LNCaP clone FGC (cell line): ENCODE results near the gene ANKRD18B.
A peak's percentile ranks its signal among the peaks of the same experiment; 100 is the strongest.
"Not testable (repeated sequence)": the region's sequence is repeated elsewhere in the genome, so short reads cannot be mapped to it uniquely, and the experiment has no call there.

ENCODE experiments used
- DNase-seq: peaks from one replicate; pipeline ENCODE4 v3.0.0-alpha.2; 2011; ENCODE audit warnings: low read depth
- H3K4me3 ChIP-seq: 2 replicates; pipeline ENCODE4 v1.5.1; 2011; ENCODE audit warnings: mild to moderate bottlenecking, low read depth, low read length, control low read depth
- CTCF ChIP-seq: IDR thresholded peaks from 2 replicates; pipeline ENCODE4 v1.5.1; 2012; ENCODE audit warnings: mild to moderate bottlenecking; ENCODE audit not compliant: control insufficient read depth, insufficient read depth; ENCODE audit errors: extremely low read depth

ANKRD18B gene

GRCh38 chr9:33506626-33507370 lies 17.3 kb upstream of the ANKRD18B start:
- TF ChIP-seq CTCF, result no peak
- H3K4me3 ChIP-seq, result no peak overlapping the region
- DNase-seq, result no peak

GRCh38 chr9:33510262-33511183 lies 13.5 kb upstream of the ANKRD18B start:
- no peak for DNase-seq
- no peak for TF ChIP-seq CTCF
- peak overlapping the region; percentile 56 for H3K4me3 ChIP-seq

GRCh38 chr9:33511184-33511517 lies 12.9 kb upstream of the ANKRD18B start:
- H3K4me3 ChIP-seq, result peak overlapping the region; percentile 56

GRCh38 chr9:33512535-33512934 lies 11.5 kb upstream of the ANKRD18B start:
- DNase-seq, H3K4me3 ChIP-seq: not testable (repeated sequence)

More at GRCh38 chr9:33511184-33511517, 12.9 kb upstream of the ANKRD18B start:
- not testable (repeated sequence) for DNase-seq

- not testable (repeated sequence) for DNase-seq, H3K4me3 ChIP-seq
These were observed 8.6 kb upstream of the ANKRD18B start for GRCh38 chr9:33515342-33515995.

- DNase-seq, H3K4me3 ChIP-seq: not testable (repeated sequence)
These were observed 7.7 kb upstream of the ANKRD18B start for GRCh38 chr9:33516397-33516796.

- peak; percentile 63 for TF ChIP-seq CTCF
- H3K4me3 ChIP-seq, result no peak overlapping the region
- no peak for DNase-seq
These were observed 6.7 kb upstream of the ANKRD18B start for GRCh38 chr9:33517373-33517772.

- not testable (repeated sequence) for DNase-seq
These were observed 6.0 kb upstream of the ANKRD18B start for GRCh38 chr9:33517934-33518577.

GRCh38 chr9:33521861-33522260 lies 2.2 kb upstream of the ANKRD18B start:
- not testable (repeated sequence) for H3K4me3 ChIP-seq
- peak; percentile 36 for DNase-seq

More at GRCh38 chr9:33517934-33518577, 6.0 kb upstream of the ANKRD18B start:
- H3K4me3 ChIP-seq, result not testable (repeated sequence)
